Measurements from ENCODE around the gene TMEM35B.
"Not testable (repeated sequence)": the region's sequence is repeated elsewhere in the genome, so short reads cannot be mapped to it uniquely, and the experiment has no call there.

Gene TMEM35B

DNA sequence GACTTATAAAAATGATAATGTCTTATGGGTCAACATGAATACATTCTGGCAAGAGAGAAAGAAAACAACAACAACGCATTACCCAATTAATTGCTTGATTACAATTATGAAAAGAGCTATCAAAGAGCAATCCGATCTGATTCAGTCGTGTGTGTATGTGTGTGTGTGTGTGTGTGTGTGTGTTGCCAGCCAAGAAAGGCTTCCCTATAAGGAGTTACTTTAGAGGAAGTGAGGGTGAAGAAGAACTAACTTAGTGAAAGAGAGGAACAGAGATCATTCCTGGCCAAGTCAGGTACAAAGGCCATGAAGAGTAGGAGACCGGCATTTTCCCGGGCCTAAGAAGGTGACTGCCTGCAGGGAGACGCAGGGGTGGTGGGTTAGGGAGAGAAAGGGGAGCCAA lies 9.4 kb downstream of the TMEM35B start:
- peak; percentile 45 to 49 for DNase-seq

DNA sequence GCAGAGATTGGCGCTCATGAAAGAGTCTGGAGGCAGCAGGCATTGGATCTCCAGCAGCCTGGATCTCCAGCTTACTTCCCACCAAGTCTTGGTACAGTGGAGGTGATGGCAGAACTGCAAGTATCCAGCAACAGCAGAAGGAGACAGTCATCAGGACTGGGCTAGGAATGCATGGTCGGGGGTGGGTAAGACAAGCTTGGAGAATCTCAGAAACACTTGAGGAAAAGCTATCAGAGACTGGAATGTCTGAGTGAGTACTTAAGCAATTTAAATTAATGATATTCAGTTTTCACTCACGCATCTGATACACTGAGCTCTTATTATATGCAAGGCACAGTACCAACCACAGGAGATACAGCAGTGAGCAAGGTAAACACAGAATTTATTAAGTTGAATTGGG lies 9.8 kb downstream of the TMEM35B start:
- no peak for DNase-seq

DNA sequence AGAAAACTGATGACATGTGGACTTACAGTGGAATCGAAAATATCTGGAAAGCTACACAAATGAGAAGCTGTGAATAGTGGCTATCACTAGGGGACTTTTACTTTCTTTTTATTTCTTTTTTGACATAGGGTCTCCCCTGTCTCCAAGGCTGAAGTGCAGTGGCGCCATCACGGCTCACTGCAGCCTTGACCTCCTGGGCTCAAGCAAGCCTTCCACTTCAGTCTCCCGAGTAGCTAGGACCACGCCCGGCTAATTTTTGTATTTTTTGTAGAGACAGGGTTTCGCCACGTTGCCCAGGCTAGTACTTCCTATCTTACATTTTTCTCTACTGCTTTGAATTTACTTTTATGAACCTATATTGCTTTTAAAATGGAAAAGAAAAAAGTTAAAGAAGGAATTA lies 10.5 kb downstream of the TMEM35B start:
- DNase-seq, result no peak

DNA sequence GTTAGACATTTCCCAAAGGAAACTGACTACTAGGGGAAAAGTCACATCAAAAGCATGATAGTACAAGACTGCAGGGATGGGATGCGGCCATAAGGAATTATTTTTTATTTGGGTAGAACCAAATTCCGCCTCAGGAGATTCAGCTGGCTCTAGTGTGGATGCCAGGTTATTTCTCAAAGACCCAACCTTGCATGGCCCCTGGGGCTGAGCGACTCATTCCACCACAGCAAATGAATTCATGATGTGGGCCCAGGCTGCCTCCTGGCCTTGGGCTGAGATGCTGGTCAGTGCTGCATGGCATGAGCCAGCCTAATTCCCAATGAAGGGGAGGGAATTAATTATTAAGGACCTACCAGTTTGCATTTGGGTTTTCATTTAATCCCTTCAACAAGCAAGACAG lies 11.8 kb downstream of the TMEM35B start:
- no peak for DNase-seq

DNA sequence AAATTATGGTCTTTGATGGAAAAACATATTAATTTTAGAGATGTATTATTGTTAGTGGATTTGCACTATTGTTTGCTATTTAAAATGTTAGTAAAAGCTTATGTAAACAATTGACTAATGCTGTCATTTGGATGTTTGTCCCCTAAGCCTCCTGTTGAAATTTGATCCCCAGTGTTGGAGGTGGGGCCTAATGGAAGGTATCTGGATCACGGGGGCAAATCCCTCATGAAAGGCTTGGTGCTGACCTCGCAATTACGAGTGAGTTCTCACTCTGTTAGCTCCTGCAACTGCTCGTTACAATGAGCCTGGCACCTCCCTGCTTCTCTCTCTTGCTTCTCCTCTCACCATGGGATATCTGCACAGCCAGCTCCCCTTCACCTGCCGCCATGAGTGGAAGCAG lies 14.3 kb downstream of the TMEM35B start:
- DNase-seq, result no peak

DNA sequence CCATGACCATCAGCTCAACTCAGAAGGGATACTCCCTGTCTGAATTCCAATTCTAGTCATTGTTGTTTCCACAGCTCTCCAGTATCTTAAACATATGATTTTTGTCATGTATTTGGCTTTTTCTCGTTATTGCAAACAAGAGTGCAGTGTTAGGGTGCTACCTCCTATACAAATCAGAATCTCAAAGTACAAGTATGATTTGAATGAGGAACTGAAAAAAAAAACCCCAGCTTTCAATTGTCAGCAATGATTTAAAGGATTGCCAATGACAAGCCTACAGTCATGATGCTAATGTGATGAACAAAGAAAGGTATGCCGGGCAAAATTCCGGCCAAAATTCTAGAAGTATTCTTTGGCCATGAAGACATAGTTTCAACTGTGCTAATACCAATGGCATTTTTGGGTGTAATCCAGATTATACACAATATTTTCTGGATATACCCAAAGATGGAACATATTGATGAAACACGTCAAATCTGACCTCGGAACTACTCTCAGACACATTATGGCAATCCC lies 14.9 kb downstream of the TMEM35B start:
- no peak for DNase-seq

DNA sequence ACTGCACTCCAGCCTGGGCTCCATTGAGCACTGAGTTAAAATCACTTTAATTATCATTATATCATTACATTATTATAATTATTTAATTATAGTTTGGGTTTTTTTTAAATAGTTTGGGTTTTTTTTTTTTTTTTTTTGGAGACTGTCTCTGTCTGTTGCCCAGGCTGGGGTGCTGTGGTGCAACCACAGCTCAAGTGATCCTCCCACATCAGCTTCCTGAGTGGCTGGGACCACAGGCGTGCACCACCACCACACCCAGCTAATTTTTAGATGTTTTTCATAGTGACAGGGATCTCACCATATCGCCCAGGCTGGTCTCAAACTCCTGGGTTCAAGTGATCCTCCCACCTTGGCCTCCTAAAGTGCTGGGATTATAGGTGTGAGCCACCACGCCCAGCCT lies 16.9 kb downstream of the TMEM35B start:
- not testable (repeated sequence) for DNase-seq

DNA sequence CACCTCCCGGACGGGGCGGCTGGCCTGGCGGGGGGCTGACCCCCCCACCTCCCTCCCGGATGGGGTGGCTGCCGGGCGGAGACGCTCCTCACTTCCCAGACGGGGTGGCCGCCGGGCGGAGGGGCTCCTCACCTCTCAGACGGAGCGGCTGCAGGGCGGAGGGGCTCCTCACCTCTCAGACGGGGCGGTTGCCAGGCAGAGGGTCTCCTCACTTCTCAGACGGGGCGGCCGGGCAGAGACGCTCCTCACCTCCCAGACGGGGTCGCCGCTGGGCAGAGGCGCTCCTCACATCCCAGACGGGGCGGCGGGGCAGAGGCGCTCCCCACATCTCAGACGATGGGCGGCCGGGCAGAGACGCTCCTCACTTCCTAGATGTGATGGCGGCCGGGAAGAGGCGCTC lies 17.5 kb downstream of the TMEM35B start:
- not testable (repeated sequence) for DNase-seq

DNA sequence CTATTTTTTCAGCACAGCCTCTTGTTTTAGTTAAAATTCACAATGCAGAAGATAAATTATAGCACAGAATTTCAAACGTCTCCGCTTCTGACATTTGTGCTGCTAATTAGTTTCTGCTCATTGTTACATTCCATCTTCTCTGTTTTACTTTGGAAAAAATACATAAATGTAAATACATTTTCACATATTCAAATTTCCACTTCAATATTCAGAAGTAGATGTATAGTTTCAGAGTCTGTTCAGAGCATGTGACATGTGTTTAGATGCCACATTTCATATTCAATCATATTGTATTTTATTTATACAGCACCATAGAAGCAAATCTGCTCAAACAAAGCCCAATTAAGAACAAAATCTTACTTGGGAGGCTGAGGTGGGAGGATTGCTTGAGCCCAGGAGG lies 19.6 kb downstream of the TMEM35B start:
- no peak for DNase-seq

DNA sequence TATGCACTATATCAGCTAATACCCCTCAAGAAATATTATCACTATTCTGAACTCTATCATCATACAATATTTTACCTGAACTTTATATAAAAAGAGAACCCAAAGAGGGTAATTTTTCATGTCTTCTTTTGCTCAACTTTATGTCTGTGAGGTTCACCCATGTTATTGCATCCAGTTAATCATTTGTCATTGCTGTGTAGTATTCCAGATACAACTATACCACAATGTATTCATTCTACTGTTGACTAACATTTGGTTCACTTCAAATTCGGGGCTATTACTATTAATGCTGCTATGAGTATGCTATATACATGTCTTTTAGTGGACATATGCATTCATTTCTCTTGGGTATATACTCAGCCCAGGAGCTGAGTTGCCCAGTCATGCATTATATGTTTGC lies 34.7 kb downstream of the TMEM35B start:
- DNase-seq, result no peak

DNA sequence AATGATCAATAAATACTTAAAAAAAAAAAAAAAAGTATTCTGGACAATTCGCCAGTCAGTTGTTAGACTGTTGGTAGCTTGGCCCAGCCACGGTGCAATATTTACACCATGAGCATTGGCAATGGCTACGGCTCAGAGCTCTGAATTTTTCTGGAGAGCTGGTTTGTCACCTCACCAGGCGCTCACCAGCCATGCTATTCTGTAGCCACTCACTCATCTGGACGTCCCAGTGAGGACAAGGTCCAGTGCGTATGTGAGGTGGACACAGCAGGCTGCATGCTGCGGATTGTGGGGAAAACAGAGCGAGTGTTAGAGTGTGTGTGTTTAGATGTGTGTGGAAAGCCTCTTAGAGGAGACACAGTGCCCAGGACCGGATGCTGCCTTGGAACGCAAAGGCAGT lies 36.4 kb downstream of the TMEM35B start:
- not testable (repeated sequence) for DNase-seq

DNA sequence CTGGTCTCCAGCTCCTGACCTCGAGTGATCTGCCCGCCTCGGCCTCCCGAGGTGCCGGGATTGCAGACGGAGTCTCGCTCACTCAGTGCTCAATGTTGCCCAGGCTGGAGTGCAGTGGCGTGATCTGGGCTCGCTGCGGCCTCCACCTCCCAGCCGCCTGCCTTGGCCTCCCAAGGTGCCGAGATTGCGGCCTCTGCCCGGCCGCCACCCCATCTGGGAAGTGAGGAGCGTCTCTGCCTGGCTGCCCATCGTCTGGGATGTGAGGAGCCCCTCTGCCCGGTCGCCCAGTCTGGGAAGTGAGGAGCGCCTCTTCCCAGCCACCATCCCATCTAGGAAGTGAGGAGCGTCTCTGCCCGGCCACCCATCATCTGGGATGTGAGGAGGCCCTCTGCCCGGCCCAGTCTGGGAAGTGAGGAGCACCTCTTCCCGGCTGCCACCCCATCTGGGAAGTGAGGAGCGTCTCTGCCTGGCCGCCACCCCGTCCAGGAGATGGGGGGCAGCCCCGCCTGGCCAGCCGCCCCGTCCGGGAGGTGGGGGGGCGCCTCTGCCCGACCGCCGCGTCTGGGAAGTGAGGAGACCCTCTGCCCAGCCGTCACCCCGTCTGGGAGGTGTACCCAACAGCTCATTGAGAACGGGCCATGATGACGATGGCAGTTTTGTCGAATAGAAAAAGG lies 37.4 kb downstream of the TMEM35B start:
- not testable (repeated sequence) for DNase-seq

DNA sequence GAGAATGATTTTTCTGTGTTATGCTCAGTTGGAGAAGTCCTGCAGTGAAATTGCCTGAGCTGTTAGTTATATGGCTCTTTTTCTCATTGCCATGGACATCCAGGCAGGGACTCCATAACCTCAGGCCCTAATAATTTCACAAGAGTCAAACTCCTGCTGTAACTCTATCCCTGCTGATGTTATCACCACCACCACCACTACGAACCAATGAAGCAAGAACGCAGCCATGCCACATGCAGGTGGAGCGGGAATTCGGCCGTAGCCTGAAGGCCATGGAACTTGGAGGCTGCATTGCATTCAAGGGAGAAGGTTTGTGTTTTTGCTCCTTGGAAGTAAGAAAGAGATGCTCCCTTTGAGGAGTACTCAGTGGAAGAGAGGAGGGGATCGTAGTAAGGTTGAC lies 38.9 kb downstream of the TMEM35B start:
- DNase-seq, result no peak

DNA sequence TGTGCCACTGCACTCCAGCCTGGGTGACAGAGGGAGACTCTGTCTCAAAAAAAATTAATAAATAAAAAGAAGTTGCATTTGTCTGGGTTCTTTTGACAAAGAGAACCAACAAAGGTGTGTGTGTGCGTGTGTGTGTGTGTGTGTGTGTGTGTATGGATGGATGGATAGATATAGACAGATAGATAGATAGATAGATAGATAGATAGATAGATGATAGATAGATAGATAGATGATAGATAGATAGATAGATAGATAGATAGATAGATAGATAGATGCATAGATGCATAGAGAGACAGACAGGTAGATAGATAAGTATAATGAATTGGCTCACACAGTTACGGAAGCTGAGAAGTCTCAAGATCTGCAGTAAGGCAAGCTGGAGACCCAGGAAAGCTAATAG lies 43.3 kb downstream of the TMEM35B start:
- not testable (repeated sequence) for DNase-seq
